CD14-positive monocyte (primary cell): ENCODE results near the gene RAI14. TPM values are rescaled to one million over a fixed set of nuclear protein-coding genes. Genes with fewer than 3 reads are reported as not detected.

Source experiments
- DNase-seq, 3 donors: peaks; one replicate each; pipeline ENCODE4 v3.0.0-alpha.2; 2011 to 2022
- H2AFZ ChIP-seq: 2 replicates; pipeline ENCODE4 v1.6.0; 2012; ENCODE audit warnings: mild to moderate bottlenecking, low read depth, low read length, inconsistent platforms; ENCODE audit not compliant: insufficient read depth, poor library complexity, severe bottlenecking
- H3K27ac ChIP-seq, 2 donors: 1 replicate in 1 of 2; 2 replicates in 1 of 2; pipeline ENCODE4 v1.5.1; 2012 to 2013; ENCODE audit warnings: low read length in 2 of 2, control low read depth in 1 of 2, inconsistent platforms in 1 of 2, low read depth in 1 of 2, mild to moderate bottlenecking in 1 of 2
- H3K27me3 ChIP-seq, 2 donors: one replicate each; pipeline versions ENCODE4 v1.6.0 to v1.6.1; 2011 to 2013; ENCODE audit warnings: low read length in 2 of 2; ENCODE audit not compliant: control insufficient read depth in 2 of 2, insufficient read depth in 2 of 2
- H3K36me3 ChIP-seq, 2 donors: replicated peaks in 1 of 2; 1 replicate in 1 of 2; 2 replicates in 1 of 2; pipeline versions ENCODE4 v1.5.1 to v1.6.1; 2012 to 2013; ENCODE audit warnings: low read length in 2 of 2, control low read depth in 1 of 2, inconsistent platforms in 1 of 2, mild to moderate bottlenecking in 1 of 2; ENCODE audit not compliant: insufficient read depth in 2 of 2, control insufficient read depth in 1 of 2
- H3K4me1 ChIP-seq, 2 donors: 1 replicate in 1 of 2; 2 replicates in 1 of 2; pipeline versions ENCODE4 v1.5.1 to v1.6.1; 2012 to 2013; ENCODE audit warnings: low read length in 2 of 2, control low read depth in 1 of 2, inconsistent platforms in 1 of 2, mild to moderate bottlenecking in 1 of 2, moderate library complexity in 1 of 2; ENCODE audit not compliant: insufficient read depth in 2 of 2, control insufficient read depth in 1 of 2
- H3K4me2 ChIP-seq: replicated peaks from 2 replicates; pipeline ENCODE3; 2012; ENCODE audit warnings: low read length, moderate library complexity, mild to moderate bottlenecking; ENCODE audit not compliant: poor library complexity, severe bottlenecking; ENCODE audit errors: extremely low read depth
- H3K4me3 ChIP-seq, 3 experiments: fragments of 200-600 bp in 1 of 3; sonication (generic) in 1 of 3; replicated peaks in 1 of 3; 1 replicate in 2 of 3; 2 replicates in 1 of 3; pipeline ENCODE4 v1.5.1; 2011 to 2013; ENCODE audit warnings: low read length in 3 of 3, mild to moderate bottlenecking in 3 of 3, control low read depth in 2 of 3, low read depth in 2 of 3, inconsistent platforms in 1 of 3, moderate library complexity in 1 of 3
- H3K79me2 ChIP-seq: 2 replicates; pipeline ENCODE4 v1.6.0; 2012; ENCODE audit warnings: mild to moderate bottlenecking, control low read depth, inconsistent platforms, low read length, moderate library complexity; ENCODE audit not compliant: insufficient read depth
- H3K9ac ChIP-seq: 2 replicates; pipeline ENCODE4 v1.6.0; 2017; ENCODE audit warnings: low read length, mild to moderate bottlenecking; ENCODE audit not compliant: insufficient read depth, poor library complexity, severe bottlenecking
- H3K9me3 ChIP-seq, 2 donors: replicated peaks in 1 of 2; 1 replicate in 1 of 2; 2 replicates in 1 of 2; pipeline versions ENCODE4 v1.5.1 to v1.6.1; 2012 to 2013; ENCODE audit warnings: low read length in 2 of 2, control low read depth in 1 of 2; ENCODE audit not compliant: control insufficient read depth in 1 of 2, insufficient read depth in 1 of 2
- H4K20me1 ChIP-seq: 2 replicates; pipeline ENCODE4 v1.6.0; 2012; ENCODE audit warnings: mild to moderate bottlenecking, low read length, control low read depth, moderate library complexity; ENCODE audit not compliant: insufficient read depth
- H3K27ac Mint-ChIP-seq, 7 donors: one replicate each; pipeline ENCODE4 v1.8.0; 2020; ENCODE audit warnings: mild to moderate bottlenecking in 7 of 7, mixed read lengths in 7 of 7, moderate library complexity in 6 of 7, inconsistent platforms in 2 of 7
- H3K27me3 Mint-ChIP-seq, 3 donors: one replicate each; pipeline ENCODE4 v1.8.0; 2021 to 2022; ENCODE audit warnings: low read depth in 3 of 3, mild to moderate bottlenecking in 3 of 3, mixed read lengths in 3 of 3, moderate library complexity in 3 of 3, inconsistent platforms in 1 of 3
- H3K36me3 Mint-ChIP-seq, 2 donors: one replicate each; pipeline ENCODE4 v1.8.0; 2020; ENCODE audit warnings: mixed read lengths in 2 of 2, inconsistent platforms in 1 of 2, mild to moderate bottlenecking in 1 of 2
- H3K4me1 Mint-ChIP-seq: one replicate; pipeline ENCODE4 v1.8.0; 2020; ENCODE audit warnings: mild to moderate bottlenecking, mixed read lengths
- H3K4me3 Mint-ChIP-seq, 2 donors: one replicate each; pipeline ENCODE4 v1.8.0; 2020; ENCODE audit warnings: mild to moderate bottlenecking in 2 of 2, mixed read lengths in 2 of 2, moderate library complexity in 1 of 2
- H3K9me3 Mint-ChIP-seq, 7 donors: one replicate each; pipeline ENCODE4 v1.8.0; 2020 to 2022; ENCODE audit warnings: mixed read lengths in 7 of 7, mild to moderate bottlenecking in 6 of 7, moderate library complexity in 6 of 7, inconsistent platforms in 2 of 7
- WGBS: methylation state at CpG from one replicate; pipeline ENCODE4 v1.1.5; 2013; ENCODE audit warnings: missing lambda C conversion rate; ENCODE audit not compliant: insufficient coverage; 5-methylcytosine and 5-hydroxymethylcytosine counted together
- intact Hi-C, 2 donors: fragments of 100-400 bp; cut with micrococcal nuclease; formaldehyde crosslinking; loops; one replicate each; pipeline versions ENCODE4 v1.15.0 to v1.15.1; 2023
- polyA plus RNA-seq, 3 donors: library from polyadenylated mRNA; depleted of rRNA in 1 of 3; unstranded in 2 of 3; stranded (reverse) in 1 of 3; fragments of 300-500 nt in 2 of 3; fragments of >200 nt in 1 of 3; fragmentation: Illumina TruSeq in 2 of 3; gene quantifications; 1 replicate in 2 of 3; 2 replicates in 1 of 3; pipeline ENCODE4 v1.2.3, GENCODE V29; 2012 to 2021
- TF ChIP-seq, protein P1 (sequence below): fragments of 200-600 bp; IDR thresholded peaks from one replicate; pipeline ENCODE4 v1.8.0; 2022; ENCODE audit warnings: antibody characterized with exemption, mild to moderate bottlenecking

RAI14 gene
- polyA plus RNA-seq, 3 donors: 0.08 TPM; not detected in 2

DNA sequence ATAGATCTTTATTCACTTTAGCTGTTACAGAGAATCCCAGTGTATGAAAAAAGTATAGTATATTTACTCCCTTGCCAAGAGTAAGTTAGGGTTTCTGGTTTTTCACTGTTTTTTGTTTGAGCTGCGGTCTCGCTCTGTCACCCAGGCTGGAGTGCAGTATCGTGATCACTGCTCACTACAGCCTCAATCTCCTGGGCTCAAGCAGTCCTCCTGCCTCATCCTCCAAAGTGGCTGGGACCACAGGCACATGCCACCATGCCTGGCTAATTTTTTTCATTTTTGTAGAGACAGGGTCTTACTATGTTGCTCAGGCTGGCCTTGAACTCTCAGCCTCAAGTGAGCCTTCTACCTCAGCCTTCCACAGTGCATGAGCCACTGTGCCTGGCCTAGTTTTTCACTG, 3.0 kb downstream of the RAI14 start:
- no peak overlapping the region for H3K4me2 ChIP-seq
- H3K9me3 ChIP-seq: peaks cover 0 to 15% of the 10 kb centered on the region in 2 donors
- intact Hi-C loops: no loop called here
- H2AFZ ChIP-seq: no peak overlapping the region
- peaks cover 44 to 46% of the 10 kb centered on the region in 2 donors for H3K27me3 ChIP-seq
- H3K27ac Mint-ChIP-seq: no peak overlapping the region
- no peak overlapping the region for H3K27ac ChIP-seq
- no peak overlapping the region for H3K4me3 Mint-ChIP-seq
- H3K4me1 ChIP-seq: peaks cover 8 to 19% of the 10 kb centered on the region in 2 donors
- H3K9ac ChIP-seq: no peak overlapping the region
- H3K79me2 ChIP-seq: no peaks in the 10 kb centered on the region
- DNase-seq: no peak
- no peak overlapping the region for H3K4me3 ChIP-seq
- H4K20me1 ChIP-seq: no peaks in the 10 kb centered on the region
- peaks cover 0 to 16% (median 4%) of the 10 kb centered on the region in 7 donors for H3K9me3 Mint-ChIP-seq
- H3K4me1 Mint-ChIP-seq: peaks cover 17% of the 10 kb centered on the region
- TF ChIP-seq, protein P1, sequence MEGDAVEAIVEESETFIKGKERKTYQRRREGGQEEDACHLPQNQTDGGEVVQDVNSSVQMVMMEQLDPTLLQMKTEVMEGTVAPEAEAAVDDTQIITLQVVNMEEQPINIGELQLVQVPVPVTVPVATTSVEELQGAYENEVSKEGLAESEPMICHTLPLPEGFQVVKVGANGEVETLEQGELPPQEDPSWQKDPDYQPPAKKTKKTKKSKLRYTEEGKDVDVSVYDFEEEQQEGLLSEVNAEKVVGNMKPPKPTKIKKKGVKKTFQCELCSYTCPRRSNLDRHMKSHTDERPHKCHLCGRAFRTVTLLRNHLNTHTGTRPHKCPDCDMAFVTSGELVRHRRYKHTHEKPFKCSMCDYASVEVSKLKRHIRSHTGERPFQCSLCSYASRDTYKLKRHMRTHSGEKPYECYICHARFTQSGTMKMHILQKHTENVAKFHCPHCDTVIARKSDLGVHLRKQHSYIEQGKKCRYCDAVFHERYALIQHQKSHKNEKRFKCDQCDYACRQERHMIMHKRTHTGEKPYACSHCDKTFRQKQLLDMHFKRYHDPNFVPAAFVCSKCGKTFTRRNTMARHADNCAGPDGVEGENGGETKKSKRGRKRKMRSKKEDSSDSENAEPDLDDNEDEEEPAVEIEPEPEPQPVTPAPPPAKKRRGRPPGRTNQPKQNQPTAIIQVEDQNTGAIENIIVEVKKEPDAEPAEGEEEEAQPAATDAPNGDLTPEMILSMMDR: no peak
- H3K27me3 Mint-ChIP-seq: peaks cover 45 to 60% (median 59%) of the 10 kb centered on the region in 3 donors
- peaks cover 0 to 3% of the 10 kb centered on the region in 2 donors for H3K36me3 Mint-ChIP-seq
- WGBS: no CpG with 5 or more reads among the region's 3 CpGs
- no peaks in the 10 kb centered on the region for H3K36me3 ChIP-seq

DNA sequence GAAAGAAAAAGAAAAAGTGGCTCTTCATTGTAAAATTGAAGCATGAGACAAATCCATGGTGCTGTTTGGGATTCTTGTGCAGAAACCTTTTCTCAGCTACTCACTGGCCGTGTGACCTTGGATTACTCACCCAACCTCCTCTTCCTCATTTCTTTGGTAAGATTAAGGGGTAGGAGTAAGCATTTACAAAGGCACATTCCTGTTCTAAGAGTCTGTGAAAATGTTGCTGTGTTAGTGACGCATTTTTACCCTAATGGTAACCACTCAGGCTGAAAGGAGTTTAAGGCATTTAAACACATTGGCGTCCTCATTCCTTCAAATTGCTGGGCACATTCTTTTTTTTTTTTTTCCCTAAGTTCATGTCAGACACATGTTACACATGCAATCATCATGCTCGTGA, 4.3 kb downstream of the RAI14 start:
- Mint-ChIP-seq H3K27ac (no peak overlapping the region), H3K36me3 (peaks cover 0 to 3% of the 10 kb centered on the region in 2 donors), H3K4me3 (no peak overlapping the region), H3K27me3 (peaks cover 33 to 47% (median 46%) of the 10 kb centered on the region in 3 donors), H3K4me1 (peaks cover 13% of the 10 kb centered on the region), H3K9me3 (peaks cover 0 to 16% (median 4%) of the 10 kb centered on the region in 7 donors)
- Histone ChIP-seq H3K36me3 (no peaks in the 10 kb centered on the region), H2AFZ (no peak overlapping the region), H4K20me1 (no peaks in the 10 kb centered on the region), H3K27me3 (peaks cover 32 to 34% of the 10 kb centered on the region in 2 donors), H3K79me2 (no peaks in the 10 kb centered on the region), H3K4me1 (peaks cover 8 to 19% of the 10 kb centered on the region in 2 donors), H3K9ac (no peak overlapping the region), H3K4me2 (no peak overlapping the region), H3K4me3 (no peak overlapping the region), H3K27ac (no peak overlapping the region), H3K9me3 (peaks cover 0 to 14% of the 10 kb centered on the region in 2 donors)
- TF ChIP-seq, protein P1: no peak
- no peak for DNase-seq
- WGBS: 86% methylated on average over 3 of the region's 4 CpGs
- intact Hi-C loops: no loop called here
